Loucy (cell line): ENCODE results near the gene PER2.

Experiments
- CTCF ChIP-seq: fragments of 200-600 bp; sonication (generic); conservative IDR thresholded peaks from 2 replicates; pipeline ENCODE4 v1.5.1; 2014; ENCODE audit warnings: mild to moderate bottlenecking, antibody characterized with exemption, low read length
- EZH2phosphoT487 ChIP-seq: fragments of 200-600 bp; IDR thresholded peaks from 2 replicates; pipeline ENCODE4 v1.6.1; 2018; ENCODE audit warnings: antibody characterized with exemption, mild to moderate bottlenecking, moderate library complexity, borderline replicate concordance

- TF ChIP-seq CTCF (no peak), EZH2phosphoT487 (no peak)
Measured at GRCh38 chr2:238286095-238286494, 2.3 kb downstream of the PER2 start.
